Activated B cell treated with CpG ODN at 0.5 μM for 24 hours (primary cell): Measurements from ENCODE around the gene TMEM95. TPM values are rescaled to one million over a fixed set of nuclear protein-coding genes. Genes with fewer than 3 reads are reported as not detected.
"Not testable (repeated sequence)": the region's sequence is repeated elsewhere in the genome, so short reads cannot be mapped to it uniquely, and the experiment has no call there.

Source experiments
- ATAC-seq: fragments of 200-7000 bp; cut with Tn5 transposase; one replicate; pipeline ENCODE4 v1.10.0; 2021; ENCODE audit warnings: low read depth, mild to moderate bottlenecking, moderate library complexity
- CTCF ChIA-PET: fragments of 350-600 bp; sonication (Branson Sonifier 250); formaldehyde crosslinking; loops from one replicate; lab custom pipeline; 2021; ENCODE audit warnings: antibody characterized with exemption; lab: Charles Lee
- POLR2A ChIA-PET: fragments of 350-600 bp; sonication (Branson Sonifier 250); formaldehyde crosslinking; loops from one replicate; lab custom pipeline; 2021; ENCODE audit warnings: antibody characterized with exemption; lab: Charles Lee
- DNase-seq: peaks from one replicate; pipeline ENCODE4 v3.0.0; 2022
- H3K27ac Mint-ChIP-seq: one replicate; pipeline ENCODE4 v1.8.0; 2020; ENCODE audit warnings: mixed read lengths
- H3K27me3 Mint-ChIP-seq: one replicate; pipeline ENCODE4 v1.8.0; 2021; ENCODE audit warnings: mixed read lengths
- H3K36me3 Mint-ChIP-seq: one replicate; pipeline ENCODE4 v1.8.0; 2021; ENCODE audit warnings: low read depth, mixed read lengths
- H3K4me1 Mint-ChIP-seq: one replicate; pipeline ENCODE4 v1.8.0; 2021; ENCODE audit warnings: mixed read lengths
- H3K4me3 Mint-ChIP-seq: one replicate; pipeline ENCODE4 v1.8.0; 2020; ENCODE audit warnings: mild to moderate bottlenecking, mixed read lengths
- H3K9me3 Mint-ChIP-seq: one replicate; pipeline ENCODE4 v1.8.0; 2020; ENCODE audit warnings: mixed read lengths
- CTCF ChIP-seq: fragments of 200-600 bp; IDR thresholded peaks from one replicate; pipeline ENCODE4 v1.8.0; 2022; ENCODE audit warnings: antibody characterized with exemption, mild to moderate bottlenecking
- intact Hi-C: fragments of 100-400 bp; cut with micrococcal nuclease; formaldehyde crosslinking; loops from one replicate; pipeline ENCODE4 v1.15.1; 2024
- total RNA-seq: library from RNA; stranded (reverse); gene quantifications from 2 replicates; pipeline ENCODE4 v1.2.3, GENCODE V29; 2022

Gene TMEM95
- total RNA-seq, 1 donor from 2014 or later = not detected

GRCh38 chr17:7334938-7335538 is 19.9 kb upstream of the TMEM95 start:
- CTCF ChIA-PET = interaction anchor here (1.4 to 3.7 kb wide), 5 partner anchors 10 to 179 kb away, joined by 3 to 21 read pairs (median 14); no protein-coding TSS in a partner anchor
- H3K27me3 Mint-ChIP-seq = no peaks in the 10 kb centered on the region
- peaks cover 18% of the 10 kb centered on the region for H3K36me3 Mint-ChIP-seq
- peak overlapping the region; percentile 85 for H3K4me3 Mint-ChIP-seq
- POLR2A ChIA-PET = interaction anchor here (0.8 to 3.4 kb wide), 6 partner anchors 21 to 149 kb away, joined by 3 to 35 read pairs (median 4); partner anchors contain the start of genes GPS2 and POLR2A
- DNase-seq (no peak), ATAC-seq (no peak)
- intact Hi-C loops = no loop called here
- no peak for TF ChIP-seq CTCF
- peaks cover 58% of the 10 kb centered on the region for H3K4me1 Mint-ChIP-seq
- H3K27ac Mint-ChIP-seq = peak overlapping the region; percentile 98
- H3K9me3 Mint-ChIP-seq = no peaks in the 10 kb centered on the region

- Mint-ChIP-seq H3K27ac (peak overlapping the region; percentile 98), H3K36me3 (peaks cover 21% of the 10 kb centered on the region), H3K4me1 (peaks cover 53% of the 10 kb centered on the region), H3K4me3 (peak overlapping the region; percentile 85)
- ChIA-PET POLR2A (interaction anchor here (0.6 to 3.4 kb wide), 33 partner anchors 10 to 837 kb away, joined by 3 to 48 read pairs (median 5); partner anchors contain the start of genes CD68, DVL2, FXR2 and GABARAP), CTCF (interaction anchor here (0.8 to 3.7 kb wide), 10 partner anchors 10 to 290 kb away, joined by 3 to 21 read pairs (median 6); partner anchors contain the start of gene SLC2A4)
- intact Hi-C loops = loop anchor here (1.0 kb wide), 1 partner anchor 15 kb away; no protein-coding TSS in a partner anchor
- DNase-seq, ATAC-seq, H3K27me3 Mint-ChIP-seq, H3K9me3 Mint-ChIP-seq: not testable (repeated sequence)
Observed at GRCh38 chr17:7335765-7336164, 19.2 kb upstream of the TMEM95 start.

GRCh38 chr17:7336240-7337175 is 18.4 kb upstream of the TMEM95 start, which contains the start of gene ACAP1:
TSS of gene ACAP1 (plus strand) at chr17:7336529. CDS start at chr17:7336735, 206 bp downstream.
- ChIA-PET CTCF (interaction anchor here (0.7 to 3.8 kb wide), 15 partner anchors 9 to 291 kb away, joined by 3 to 21 read pairs (median 5); partner anchors contain the start of gene SLC2A4), POLR2A (interaction anchor here (0.6 to 3.4 kb wide), 35 partner anchors 9 to 837 kb away, joined by 3 to 48 read pairs (median 5); partner anchors contain the start of genes ACADVL, CD68, DLG4 and DVL2)
- Mint-ChIP-seq H3K27ac (peak within 1 kb of the TSS; percentile 98), H3K4me1 (peaks cover 49% of the 10 kb centered on the region), H3K4me3 (peak within 1 kb of the TSS; percentile 85), H3K9me3 (no peaks in the 10 kb centered on the region), H3K36me3 (peaks cover 26% of the 10 kb centered on the region), H3K27me3 (no peaks in the 10 kb centered on the region)
- DNase-seq (peak; percentile 67), ATAC-seq (peak; percentile 96)
- no peak for TF ChIP-seq CTCF
- intact Hi-C loops = loop anchor here (1.0 kb wide), 2 partner anchors 7 to 14 kb away; partner anchors contain the start of gene NEURL4

GRCh38 chr17:7337600-7337999 is 17.4 kb upstream of the TMEM95 start:
- H3K4me1 Mint-ChIP-seq = peaks cover 43% of the 10 kb centered on the region
- intact Hi-C loops = loop anchor here (1.0 kb wide), 1 partner anchor 8 kb away; the partner anchor contains the start of gene NEURL4
- H3K27me3 Mint-ChIP-seq, H3K9me3 Mint-ChIP-seq, DNase-seq: not testable (repeated sequence)
- peaks cover 35% of the 10 kb centered on the region for H3K36me3 Mint-ChIP-seq
- H3K27ac Mint-ChIP-seq = peak overlapping the region; percentile 98
- ATAC-seq = peak; percentile 22
- POLR2A ChIA-PET = interaction anchor here (0.7 to 3.4 kb wide), 21 partner anchors 8 to 349 kb away, joined by 3 to 48 read pairs (median 10); partner anchors contain the start of genes CD68, DVL2, GABARAP and GPS2
- CTCF ChIA-PET = interaction anchor here (0.5 to 3.8 kb wide), 11 partner anchors 8 to 652 kb away, joined by 3 to 21 read pairs (median 6); no protein-coding TSS in a partner anchor
- peak overlapping the region; percentile 85 for H3K4me3 Mint-ChIP-seq

GRCh38 chr17:7340179-7340578 is 14.8 kb upstream of the TMEM95 start:
- Mint-ChIP-seq H3K27ac (no peak overlapping the region), H3K4me1 (peaks cover 31% of the 10 kb centered on the region), H3K4me3 (no peak overlapping the region), H3K36me3 (peaks cover 54% of the 10 kb centered on the region), H3K9me3 (no peaks in the 10 kb centered on the region), H3K27me3 (no peaks in the 10 kb centered on the region)
- CTCF ChIA-PET = interaction anchor here (3.8 kb wide), 1 partner anchor 11 kb away, joined by 13 read pairs; no protein-coding TSS in a partner anchor
- intact Hi-C loops = no loop called here
- POLR2A ChIA-PET = no interaction called here
- ATAC-seq (no peak), DNase-seq (no peak)
- TF ChIP-seq CTCF = no peak
